HEK293T (cell line): ENCODE results near the gene PTTG1IP.

Experiments
- BHLHE40 ChIP-seq: fragments of 450-650 bp; IDR thresholded peaks from 2 replicates; pipeline ENCODE4 v1.6.1; 2016; ENCODE audit warnings: mild to moderate bottlenecking, moderate library complexity, borderline replicate concordance
- CTBP1 ChIP-seq: fragments of 450-650 bp; IDR thresholded peaks from 2 replicates; pipeline ENCODE4 v1.6.1; 2016; ENCODE audit warnings: borderline replicate concordance
- ELF4 ChIP-seq: fragments of 450-650 bp; IDR thresholded peaks from 2 replicates; pipeline ENCODE4 v1.6.1; 2017; ENCODE audit warnings: antibody characterized with exemption
- FOXA1 ChIP-seq: fragments of 450-650 bp; IDR thresholded peaks from 2 replicates; pipeline ENCODE4 v1.6.1; 2016; ENCODE audit warnings: mild to moderate bottlenecking
- FOXM1 ChIP-seq: fragments of 450-650 bp; IDR thresholded peaks from 2 replicates; pipeline ENCODE4 v1.6.1; 2017; ENCODE audit warnings: mild to moderate bottlenecking, borderline replicate concordance
- LEF1 ChIP-seq: fragments of 450-650 bp; IDR thresholded peaks from 2 replicates; pipeline ENCODE4 v1.6.1; 2017; ENCODE audit warnings: mild to moderate bottlenecking, borderline replicate concordance
- NFRKB ChIP-seq: fragments of 450-650 bp; IDR thresholded peaks from 2 replicates; pipeline ENCODE4 v1.6.1; 2016; ENCODE audit warnings: mild to moderate bottlenecking, moderate library complexity
- SP1 ChIP-seq: fragments of 450-650 bp; IDR thresholded peaks from 2 replicates; pipeline ENCODE4 v1.6.1; 2017
- SUZ12 ChIP-seq: fragments of 450-650 bp; IDR thresholded peaks from 2 replicates; pipeline ENCODE4 v1.6.1; 2016; ENCODE audit warnings: mild to moderate bottlenecking
- TARDBP ChIP-seq: fragments of 450-650 bp; IDR thresholded peaks from 2 replicates; pipeline ENCODE4 v1.6.1; 2016
- TF ChIP-seq, protein P1 (sequence below): fragments of 450-650 bp; IDR thresholded peaks from 2 replicates; pipeline ENCODE4 v1.6.1; 2016

DNA sequence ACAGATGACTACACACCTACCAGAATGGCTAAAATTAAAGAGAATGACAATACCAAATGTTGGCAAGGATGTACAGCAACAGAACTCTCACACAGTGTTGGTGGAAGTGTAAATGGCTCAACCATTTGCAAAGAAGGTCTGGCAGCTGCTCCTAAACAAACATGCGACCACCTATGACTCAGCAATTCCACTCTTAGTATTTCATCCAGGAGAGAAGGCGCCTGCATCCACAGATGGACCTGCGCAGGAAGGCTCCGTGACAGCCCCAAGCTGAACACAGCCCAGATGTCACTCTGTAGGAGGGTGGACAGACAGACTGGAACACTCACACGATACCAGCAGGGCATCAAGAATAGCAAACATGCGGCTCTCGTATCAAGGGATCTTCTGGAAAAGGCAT lies 6.7 kb downstream of the PTTG1IP start:
- TF ChIP-seq CTBP1 = no peak
- no peak for TF ChIP-seq ELF4
- no peak for TF ChIP-seq SP1
- TF ChIP-seq NFRKB = no peak
- TF ChIP-seq, protein P1, sequence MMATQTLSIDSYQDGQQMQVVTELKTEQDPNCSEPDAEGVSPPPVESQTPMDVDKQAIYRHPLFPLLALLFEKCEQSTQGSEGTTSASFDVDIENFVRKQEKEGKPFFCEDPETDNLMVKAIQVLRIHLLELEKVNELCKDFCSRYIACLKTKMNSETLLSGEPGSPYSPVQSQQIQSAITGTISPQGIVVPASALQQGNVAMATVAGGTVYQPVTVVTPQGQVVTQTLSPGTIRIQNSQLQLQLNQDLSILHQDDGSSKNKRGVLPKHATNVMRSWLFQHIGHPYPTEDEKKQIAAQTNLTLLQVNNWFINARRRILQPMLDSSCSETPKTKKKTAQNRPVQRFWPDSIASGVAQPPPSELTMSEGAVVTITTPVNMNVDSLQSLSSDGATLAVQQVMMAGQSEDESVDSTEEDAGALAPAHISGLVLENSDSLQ = no peak
- TF ChIP-seq LEF1 = no peak
- TF ChIP-seq SUZ12 = no peak
- no peak for TF ChIP-seq BHLHE40
- TF ChIP-seq FOXM1 = no peak
- no peak for TF ChIP-seq FOXA1
- no peak for TF ChIP-seq TARDBP
